Hematopoietic multipotent progenitor cell treated with erythropoietin and hydrocortisone succinate and interleukin-3 and kit ligand, for 17 days (in vitro differentiated cells): ENCODE data around the gene BCL6.

ENCODE experiments used
- DNase-seq: peaks from one replicate; pipeline ENCODE4 v3.0.0-alpha.2; 2015; ENCODE audit warnings: low spot score

Gene BCL6

GRCh38 chr3:187745201-187746058 is at the start of gene BCL6:
BCL6 (minus strand) TSS chr3:187745468; CDS start chr3:187733693, 11,775 bp downstream.
- peak; percentile 98 for DNase-seq

GRCh38 chr3:187794731-187795130 is 49.5 kb upstream of the BCL6 start:
- DNase-seq = no peak

GRCh38 chr3:187793618-187794017 is 48.4 kb upstream of the BCL6 start:
- DNase-seq = no peak

GRCh38 chr3:187792521-187792920 is 47.3 kb upstream of the BCL6 start:
- no peak for DNase-seq

GRCh38 chr3:187789872-187790271 is 44.6 kb upstream of the BCL6 start:
- no peak for DNase-seq

- DNase-seq = no peak
These were observed 44.0 kb upstream of the BCL6 start for GRCh38 chr3:187788984-187789857.

- no peak for DNase-seq
These were observed 37.8 kb upstream of the BCL6 start for GRCh38 chr3:187783098-187783497.

- no peak for DNase-seq
These were observed 36.7 kb upstream of the BCL6 start for GRCh38 chr3:187782006-187782405.

- DNase-seq = no peak
These were observed 35.7 kb upstream of the BCL6 start for GRCh38 chr3:187781001-187781400.

GRCh38 chr3:187778726-187779125 is 33.5 kb upstream of the BCL6 start:
- no peak for DNase-seq

- DNase-seq = no peak
These were observed 32.2 kb upstream of the BCL6 start for GRCh38 chr3:187777331-187777941.

GRCh38 chr3:187775549-187775948 is 30.3 kb upstream of the BCL6 start:
- DNase-seq = no peak

- DNase-seq = no peak
These were observed 29.0 kb upstream of the BCL6 start for GRCh38 chr3:187774185-187774789.

GRCh38 chr3:187773233-187774184 is 28.2 kb upstream of the BCL6 start:
- DNase-seq = no peak

- DNase-seq = no peak
These were observed 25.0 kb upstream of the BCL6 start for GRCh38 chr3:187770224-187770623.

- no peak for DNase-seq
These were observed 24.5 kb upstream of the BCL6 start for GRCh38 chr3:187769771-187770170.

GRCh38 chr3:187767266-187768012 is 22.2 kb upstream of the BCL6 start:
- no peak for DNase-seq

- no peak for DNase-seq
These were observed 20.1 kb upstream of the BCL6 start for GRCh38 chr3:187765342-187765741.

- DNase-seq = no peak
These were observed 18.8 kb upstream of the BCL6 start for GRCh38 chr3:187763850-187764648.
